ENCODE data around the gene ALCAM. TPM values are rescaled to one million over a fixed set of nuclear protein-coding genes. Genes with fewer than 3 reads are reported as not detected.

Gene ALCAM
- total and polyA plus RNA-seq, 2 of the 8 experiments (the other 6 are each of a cell fraction or from before 2014, with no cell fraction given), result 10.8 to 33.0 TPM

DNA sequence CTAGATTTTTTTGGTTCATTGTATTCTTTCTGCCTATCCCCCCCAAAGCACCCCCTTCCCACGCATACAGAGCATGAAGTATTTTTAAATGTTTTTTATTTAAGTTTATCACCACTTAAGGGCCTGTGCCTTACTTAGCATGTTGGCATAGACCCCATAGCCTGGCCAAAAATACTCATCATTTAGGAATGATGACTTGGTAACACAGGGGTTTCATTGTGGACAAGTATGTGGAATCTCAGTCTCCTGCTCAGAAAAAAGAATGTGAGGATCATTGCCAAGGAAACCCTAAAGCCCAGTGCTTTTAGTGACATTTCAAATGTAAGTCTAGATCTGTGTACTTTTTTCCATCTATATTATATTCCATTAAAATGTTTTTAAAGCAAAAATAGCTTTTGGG lies 146.3 kb downstream of the ALCAM start (continued):
- TF ChIP-seq ATF2 (IDR thresholded peaks at IDR 0.05; ENCODE audit: low read length) (no peak), USF2 (IDR thresholded peaks at IDR 0.05; ENCODE audit: low read length) (no peak)

All from H1 (cell line).